Measurements from ENCODE around the gene RNF7. TPM values are rescaled to one million over a fixed set of nuclear protein-coding genes. Genes with fewer than 3 reads are reported as not detected.

Gene RNF7
- 39.5 and 76.9 TPM in 2 replicates for total RNA-seq

GRCh38 chr3:141738022-141738890 is at the start of gene RNF7:
Gene RNF7 (plus strand): TSS chr3:141738298. CDS start chr3:141738342, 44 bp downstream.

GRCh38 chr3:141763088-141763750 is 25.1 kb downstream of the RNF7 start, which contains the start of gene GRK7:
Gene GRK7 (plus strand): TSS chr3:141763408. CDS start chr3:141778285, 14,877 bp downstream.

Other genes starting within 250 kb of the RNF7 start
- gene GRK7, start 25.1 kb downstream of the RNF7 start, total RNA-seq: 0.05 TPM in 1 of 2 replicates, not detected in the other
- gene ATP1B3, start 138.3 kb downstream of the RNF7 start, total RNA-seq: 73.9 and 101 TPM in 2 replicates

Measured in smooth muscle cell of the umbilical artery (primary cell).